GM19351 (cell line): ENCODE data around the gene SPIN1.

Experiments
- ATAC-seq: cut with Tn5 transposase; IDR thresholded peaks from one replicate; pipeline ENCODE4 v1.9.1; 2021; ENCODE audit warnings: mild to moderate bottlenecking, moderate library complexity; ENCODE audit not compliant: unreplicated experiment

SPIN1 gene

GRCh38 chr9:88387552-88388202 is 567 bp upstream of the SPIN1 start:
- ATAC-seq = peak; percentile 15

GRCh38 chr9:88388886-88389605 is 802 bp downstream of the SPIN1 start:
- ATAC-seq = peak; percentile 33

- ATAC-seq = no peak
Observed at GRCh38 chr9:88390371-88390990, 2.2 kb downstream of the SPIN1 start.

- no peak for ATAC-seq
Observed at GRCh38 chr9:88391236-88391635, 3.0 kb downstream of the SPIN1 start.

GRCh38 chr9:88391921-88392320 is 3.7 kb downstream of the SPIN1 start:
- no peak for ATAC-seq

GRCh38 chr9:88392549-88392948 is 4.3 kb downstream of the SPIN1 start:
- no peak for ATAC-seq

- ATAC-seq = no peak
Observed at GRCh38 chr9:88396836-88397577, 8.8 kb downstream of the SPIN1 start.

GRCh38 chr9:88398016-88398415 is 9.8 kb downstream of the SPIN1 start:
- ATAC-seq = no peak

- no peak for ATAC-seq
Observed at GRCh38 chr9:88399966-88400365, 11.7 kb downstream of the SPIN1 start.

- ATAC-seq = no peak
Observed at GRCh38 chr9:88403340-88403739, 15.1 kb downstream of the SPIN1 start.

GRCh38 chr9:88406051-88406450 is 17.8 kb downstream of the SPIN1 start:
- no peak for ATAC-seq

GRCh38 chr9:88411471-88411870 is 23.2 kb downstream of the SPIN1 start:
- no peak for ATAC-seq

GRCh38 chr9:88414298-88414697 is 26.1 kb downstream of the SPIN1 start:
- ATAC-seq = no peak

GRCh38 chr9:88418025-88418424 is 29.8 kb downstream of the SPIN1 start:
- no peak for ATAC-seq

- no peak for ATAC-seq
Observed at GRCh38 chr9:88418715-88419540, 30.7 kb downstream of the SPIN1 start.

GRCh38 chr9:88420227-88420626 is 32.0 kb downstream of the SPIN1 start:
- ATAC-seq = no peak

GRCh38 chr9:88421348-88421747 is 33.1 kb downstream of the SPIN1 start:
- ATAC-seq = no peak

- no peak for ATAC-seq
Observed at GRCh38 chr9:88425538-88425950, 37.3 kb downstream of the SPIN1 start.

GRCh38 chr9:88426651-88427050 is 38.4 kb downstream of the SPIN1 start:
- ATAC-seq = no peak

- no peak for ATAC-seq
Observed at GRCh38 chr9:88429595-88430430, 41.6 kb downstream of the SPIN1 start.
